H9 (cell line): ENCODE measurements around the gene ZNF469. TPM values are rescaled to one million over a fixed set of nuclear protein-coding genes. Genes with fewer than 3 reads are reported as not detected.

ENCODE experiments used
- DNase-seq: peaks from one replicate; pipeline ENCODE4 v3.0.0-alpha.2; 2017
- H2AFZ ChIP-seq: one replicate; pipeline ENCODE4 v1.6.1; 2013; ENCODE audit warnings: mild to moderate bottlenecking, low read length, control low read depth, moderate library complexity
- H2AK5ac ChIP-seq: 2 replicates; pipeline ENCODE4 v1.6.1; 2013; ENCODE audit warnings: low read length, control low read depth, mixed read lengths; ENCODE audit not compliant: insufficient read length
- H2BK120ac ChIP-seq: one replicate; pipeline ENCODE4 v1.6.1; 2013; ENCODE audit warnings: low read depth, mild to moderate bottlenecking, low read length, control low read depth, inconsistent platforms; ENCODE audit not compliant: poor library complexity, severe bottlenecking
- H2BK12ac ChIP-seq: 2 replicates; pipeline ENCODE4 v1.6.1; 2013; ENCODE audit warnings: low read length, control low read depth, mixed read lengths, low read depth; ENCODE audit not compliant: insufficient read length
- H2BK15ac ChIP-seq: 2 replicates; pipeline ENCODE4 v1.6.1; 2013; ENCODE audit warnings: low read depth, low read length, control low read depth
- H2BK20ac ChIP-seq: one replicate; pipeline ENCODE4 v1.6.1; 2013; ENCODE audit warnings: low read depth, mild to moderate bottlenecking, low read length, control low read depth, inconsistent platforms; ENCODE audit not compliant: poor library complexity, severe bottlenecking
- H2BK5ac ChIP-seq: 2 replicates; pipeline ENCODE4 v1.6.1; 2013; ENCODE audit warnings: low read length, control low read depth, mixed read lengths; ENCODE audit not compliant: insufficient read length
- H3K14ac ChIP-seq: 2 replicates; pipeline ENCODE4 v1.6.1; 2013; ENCODE audit warnings: low read length, control low read depth; ENCODE audit not compliant: insufficient read depth
- H3K18ac ChIP-seq: 2 replicates; pipeline ENCODE4 v1.6.1; 2013; ENCODE audit warnings: low read depth, mild to moderate bottlenecking, mixed read lengths, low read length, control low read depth; ENCODE audit not compliant: insufficient read length
- H3K23ac ChIP-seq: 2 replicates; pipeline ENCODE4 v1.6.1; 2013; ENCODE audit warnings: low read length, control low read depth, mixed read lengths, low read depth; ENCODE audit not compliant: insufficient read length
- H3K23me2 ChIP-seq: 2 replicates; pipeline ENCODE4 v1.6.1; 2013; ENCODE audit warnings: low read depth, mild to moderate bottlenecking, mixed read lengths, low read length, control low read depth; ENCODE audit not compliant: insufficient read length, poor library complexity, severe bottlenecking
- H3K27ac ChIP-seq: 2 replicates; pipeline ENCODE4 v1.5.1; 2013; ENCODE audit warnings: low read length, control low read depth, mixed read lengths, low read depth; ENCODE audit not compliant: insufficient read length
- H3K27me3 ChIP-seq: 2 replicates; pipeline ENCODE4 v1.6.1; 2013; ENCODE audit warnings: low read length, control low read depth, inconsistent platforms; ENCODE audit not compliant: insufficient read depth
- H3K4ac ChIP-seq: 2 replicates; pipeline ENCODE4 v1.6.1; 2013; ENCODE audit warnings: low read depth, mild to moderate bottlenecking, control low read depth, inconsistent platforms, low read length, moderate library complexity
- H3K4me1 ChIP-seq: 2 replicates; pipeline ENCODE4 v1.6.1; 2013; ENCODE audit warnings: low read length, control low read depth, inconsistent platforms; ENCODE audit not compliant: insufficient read depth
- H3K4me2 ChIP-seq: 2 replicates; pipeline ENCODE4 v1.6.1; 2013; ENCODE audit warnings: low read length, control low read depth, mixed read lengths; ENCODE audit not compliant: insufficient read length, insufficient read depth
- H3K56ac ChIP-seq: 2 replicates; pipeline ENCODE4 v1.6.1; 2013; ENCODE audit warnings: low read depth, mild to moderate bottlenecking, mixed read lengths, low read length, control low read depth; ENCODE audit not compliant: insufficient read length
- H3K79me1 ChIP-seq: 2 replicates; pipeline ENCODE4 v1.6.1; 2013; ENCODE audit warnings: low read depth, mild to moderate bottlenecking, moderate library complexity, low read length, control low read depth, inconsistent platforms; ENCODE audit not compliant: insufficient read depth, poor library complexity, severe bottlenecking
- H3K79me2 ChIP-seq: 2 replicates; pipeline ENCODE4 v1.6.1; 2013; ENCODE audit warnings: low read length, control low read depth, inconsistent platforms; ENCODE audit not compliant: insufficient read depth
- H3K9ac ChIP-seq: 2 replicates; pipeline ENCODE4 v1.6.1; 2013; ENCODE audit warnings: low read length, control low read depth, mixed read lengths; ENCODE audit not compliant: insufficient read length; ENCODE audit errors: extremely low read depth
- H3K9me3 ChIP-seq: one replicate; pipeline ENCODE4 v1.6.1; 2013; ENCODE audit warnings: low read depth, low read length, inconsistent platforms; ENCODE audit not compliant: control insufficient read depth
- H3T11ph ChIP-seq: one replicate; pipeline ENCODE4 v1.6.1; 2013; ENCODE audit warnings: mild to moderate bottlenecking, low read length, control low read depth, inconsistent platforms
- H4K20me1 ChIP-seq: one replicate; pipeline ENCODE4 v1.6.1; 2013; ENCODE audit not compliant: control insufficient read depth, insufficient read length, insufficient read depth
- H4K5ac ChIP-seq: 2 replicates; pipeline ENCODE4 v1.6.1; 2013; ENCODE audit warnings: low read depth, mild to moderate bottlenecking, mixed read lengths, low read length, control low read depth; ENCODE audit not compliant: insufficient read length
- H4K8ac ChIP-seq: replicated peaks from 2 replicates; pipeline ENCODE4 v1.6.1; 2013; ENCODE audit warnings: low read length, control low read depth, mixed read lengths, low read depth; ENCODE audit not compliant: insufficient read length
- H4K91ac ChIP-seq: 2 replicates; pipeline ENCODE4 v1.6.1; 2013; ENCODE audit warnings: low read depth, mild to moderate bottlenecking, moderate library complexity, mixed read lengths, low read length, control low read depth; ENCODE audit not compliant: insufficient read length
- H3K27ac Mint-ChIP-seq, 3 experiments: 2 replicates in 2 of 3; 3 replicates in 1 of 3; pipeline ENCODE4 v1.8.0; 2020 to 2021; ENCODE audit warnings: mixed read lengths in 3 of 3, mild to moderate bottlenecking in 1 of 3, moderate library complexity in 1 of 3
- H3K27me3 Mint-ChIP-seq: 2 replicates; pipeline ENCODE4 v1.8.0; 2021; ENCODE audit warnings: low read depth, mild to moderate bottlenecking, moderate library complexity, mixed read lengths
- H3K36me3 Mint-ChIP-seq, 3 experiments: 2 replicates in 2 of 3; 3 replicates in 1 of 3; pipeline ENCODE4 v1.8.0; 2020 to 2021; ENCODE audit warnings: low read depth in 3 of 3, mixed read lengths in 3 of 3; ENCODE audit not compliant: insufficient read depth in 1 of 3
- H3K4me1 Mint-ChIP-seq, 2 experiments: 2 replicates each; pipeline ENCODE4 v1.8.0; 2020; ENCODE audit warnings: mixed read lengths in 2 of 2
- H3K4me3 Mint-ChIP-seq, 2 experiments: 2 replicates in 1 of 2; 3 replicates in 1 of 2; pipeline ENCODE4 v1.8.0; 2020 to 2021; ENCODE audit warnings: mild to moderate bottlenecking in 2 of 2, mixed read lengths in 2 of 2, moderate library complexity in 1 of 2
- H3K9me3 Mint-ChIP-seq, 2 experiments: 2 replicates in 1 of 2; 3 replicates in 1 of 2; pipeline ENCODE4 v1.8.0; 2020; ENCODE audit warnings: mild to moderate bottlenecking in 2 of 2, mixed read lengths in 2 of 2, moderate library complexity in 1 of 2
- WGBS: extraction: QIAGEN DNeasy Blood & Tissue Kit; methylation state at CpG from one replicate; pipeline ENCODE4 v1.1.7; 2013; ENCODE audit warnings: missing lambda C conversion rate, low lambda C conversion rate, mixed read lengths; ENCODE audit not compliant: insufficient read length; ENCODE audit errors: extremely low coverage; 5-methylcytosine and 5-hydroxymethylcytosine counted together
- total RNA-seq: library from RNA; stranded (reverse); gene quantifications from 2 replicates; pipeline ENCODE4 v1.2.1, GENCODE V29; 2021
- TF ChIP-seq, protein P1 (sequence below): fragments of 200-600 bp; sonication (generic); conservative IDR thresholded peaks from 3 replicates; pipeline ENCODE4 v1.8.0; 2021; ENCODE audit warnings: antibody characterized with exemption, mild to moderate bottlenecking

Gene ZNF469
- total RNA-seq, 1 experiment from 2014 or later: 4.4 TPM

DNA sequence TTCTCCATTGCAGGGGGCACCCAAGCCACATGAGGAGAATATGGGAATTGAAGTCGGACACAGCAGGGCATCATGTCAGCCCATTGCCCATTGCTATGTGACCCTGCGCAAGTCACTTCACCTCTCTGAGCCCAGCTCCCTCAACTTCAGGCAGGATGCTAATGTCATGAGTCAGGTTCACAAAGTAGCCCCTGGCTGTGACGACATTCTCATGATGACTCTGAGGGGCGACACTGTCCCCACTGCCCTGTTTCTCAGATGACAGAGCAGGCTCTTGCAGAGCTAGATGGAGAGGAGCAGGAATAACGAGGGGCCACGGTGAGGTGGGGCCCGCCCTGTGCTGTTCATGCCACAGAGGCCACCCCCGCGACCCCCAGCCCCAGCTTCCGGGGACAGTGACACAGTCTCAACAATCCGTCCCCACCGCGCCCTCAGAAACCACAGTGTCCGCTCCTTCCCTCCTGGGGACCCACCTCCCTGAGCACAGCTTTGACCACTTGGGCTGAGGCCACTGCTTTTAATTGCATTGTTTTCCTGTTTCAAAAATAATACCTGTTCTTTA is 13.2 kb upstream of the ZNF469 start:
- H3K36me3 Mint-ChIP-seq: 0 out of 7 replicates have a peak, but pooled peaks cover 0 to 2% (median 0%) of the 10 kb centered on the region in 3 experiments
- Histone ChIP-seq H3K56ac (no peak overlapping the region), H3K4ac (no peak overlapping the region), H3K4me1 (no peaks in the 10 kb centered on the region), H3K27ac (no peak overlapping the region), H2BK5ac (no peak overlapping the region), H4K5ac (no peak overlapping the region), H3T11ph (no peak overlapping the region), H3K14ac (no peak overlapping the region), H2BK12ac (no peak overlapping the region), H4K8ac (no peak overlapping the region), H3K79me1 (no peaks in the 10 kb centered on the region), H3K79me2 (no peaks in the 10 kb centered on the region), H3K18ac (no peak overlapping the region), H2AFZ (no peak overlapping the region), H3K4me2 (no peak overlapping the region), H2BK15ac (no peak overlapping the region), H4K20me1 (no peaks in the 10 kb centered on the region), H2AK5ac (no peak overlapping the region), H3K9ac (no peak overlapping the region), H4K91ac (no peak overlapping the region), H3K23ac (no peak overlapping the region), H3K9me3 (no peaks in the 10 kb centered on the region), H3K23me2 (no peaks in the 10 kb centered on the region), H2BK120ac (no peak overlapping the region), H3K27me3 (no peaks in the 10 kb centered on the region), H2BK20ac (no peak overlapping the region)
- no CpG with 5 or more reads among the region's 14 CpGs for WGBS
- H3K4me1 Mint-ChIP-seq: no peaks in the 10 kb centered on the region
- peaks cover 8% of the 10 kb centered on the region for H3K27me3 Mint-ChIP-seq
- H3K9me3 Mint-ChIP-seq: no peaks in the 10 kb centered on the region
- no peak overlapping the region for H3K4me3 Mint-ChIP-seq
- no peak overlapping the region for H3K27ac Mint-ChIP-seq
- no peak for DNase-seq
- TF ChIP-seq, protein P1, sequence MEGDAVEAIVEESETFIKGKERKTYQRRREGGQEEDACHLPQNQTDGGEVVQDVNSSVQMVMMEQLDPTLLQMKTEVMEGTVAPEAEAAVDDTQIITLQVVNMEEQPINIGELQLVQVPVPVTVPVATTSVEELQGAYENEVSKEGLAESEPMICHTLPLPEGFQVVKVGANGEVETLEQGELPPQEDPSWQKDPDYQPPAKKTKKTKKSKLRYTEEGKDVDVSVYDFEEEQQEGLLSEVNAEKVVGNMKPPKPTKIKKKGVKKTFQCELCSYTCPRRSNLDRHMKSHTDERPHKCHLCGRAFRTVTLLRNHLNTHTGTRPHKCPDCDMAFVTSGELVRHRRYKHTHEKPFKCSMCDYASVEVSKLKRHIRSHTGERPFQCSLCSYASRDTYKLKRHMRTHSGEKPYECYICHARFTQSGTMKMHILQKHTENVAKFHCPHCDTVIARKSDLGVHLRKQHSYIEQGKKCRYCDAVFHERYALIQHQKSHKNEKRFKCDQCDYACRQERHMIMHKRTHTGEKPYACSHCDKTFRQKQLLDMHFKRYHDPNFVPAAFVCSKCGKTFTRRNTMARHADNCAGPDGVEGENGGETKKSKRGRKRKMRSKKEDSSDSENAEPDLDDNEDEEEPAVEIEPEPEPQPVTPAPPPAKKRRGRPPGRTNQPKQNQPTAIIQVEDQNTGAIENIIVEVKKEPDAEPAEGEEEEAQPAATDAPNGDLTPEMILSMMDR: no peak
